ENCODE measurements around the gene COL6A6.

COL6A6 gene, protein sequence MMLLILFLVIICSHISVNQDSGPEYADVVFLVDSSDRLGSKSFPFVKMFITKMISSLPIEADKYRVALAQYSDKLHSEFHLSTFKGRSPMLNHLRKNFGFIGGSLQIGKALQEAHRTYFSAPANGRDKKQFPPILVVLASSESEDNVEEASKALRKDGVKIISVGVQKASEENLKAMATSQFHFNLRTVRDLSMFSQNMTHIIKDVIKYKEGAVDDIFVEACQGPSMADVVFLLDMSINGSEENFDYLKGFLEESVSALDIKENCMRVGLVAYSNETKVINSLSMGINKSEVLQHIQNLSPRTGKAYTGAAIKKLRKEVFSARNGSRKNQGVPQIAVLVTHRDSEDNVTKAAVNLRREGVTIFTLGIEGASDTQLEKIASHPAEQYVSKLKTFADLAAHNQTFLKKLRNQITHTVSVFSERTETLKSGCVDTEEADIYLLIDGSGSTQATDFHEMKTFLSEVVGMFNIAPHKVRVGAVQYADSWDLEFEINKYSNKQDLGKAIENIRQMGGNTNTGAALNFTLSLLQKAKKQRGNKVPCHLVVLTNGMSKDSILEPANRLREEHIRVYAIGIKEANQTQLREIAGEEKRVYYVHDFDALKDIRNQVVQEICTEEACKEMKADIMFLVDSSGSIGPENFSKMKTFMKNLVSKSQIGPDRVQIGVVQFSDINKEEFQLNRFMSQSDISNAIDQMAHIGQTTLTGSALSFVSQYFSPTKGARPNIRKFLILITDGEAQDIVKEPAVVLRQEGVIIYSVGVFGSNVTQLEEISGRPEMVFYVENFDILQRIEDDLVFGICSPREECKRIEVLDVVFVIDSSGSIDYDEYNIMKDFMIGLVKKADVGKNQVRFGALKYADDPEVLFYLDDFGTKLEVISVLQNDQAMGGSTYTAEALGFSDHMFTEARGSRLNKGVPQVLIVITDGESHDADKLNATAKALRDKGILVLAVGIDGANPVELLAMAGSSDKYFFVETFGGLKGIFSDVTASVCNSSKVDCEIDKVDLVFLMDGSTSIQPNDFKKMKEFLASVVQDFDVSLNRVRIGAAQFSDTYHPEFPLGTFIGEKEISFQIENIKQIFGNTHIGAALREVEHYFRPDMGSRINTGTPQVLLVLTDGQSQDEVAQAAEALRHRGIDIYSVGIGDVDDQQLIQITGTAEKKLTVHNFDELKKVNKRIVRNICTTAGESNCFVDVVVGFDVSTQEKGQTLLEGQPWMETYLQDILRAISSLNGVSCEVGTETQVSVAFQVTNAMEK (N-terminal part only)

GRCh38 chr3:130516645-130517512, at the start of gene COL6A6:
TSS of gene COL6A6 (plus strand) at chr3:130517177. CDS start at chr3:130560365, 43,188 bp downstream.
- DNase-seq (ENCODE audit: low read depth in 2 of 2): peak in 1 of 2 donors; percentile 8
- TF ChIP-seq, protein P1, sequence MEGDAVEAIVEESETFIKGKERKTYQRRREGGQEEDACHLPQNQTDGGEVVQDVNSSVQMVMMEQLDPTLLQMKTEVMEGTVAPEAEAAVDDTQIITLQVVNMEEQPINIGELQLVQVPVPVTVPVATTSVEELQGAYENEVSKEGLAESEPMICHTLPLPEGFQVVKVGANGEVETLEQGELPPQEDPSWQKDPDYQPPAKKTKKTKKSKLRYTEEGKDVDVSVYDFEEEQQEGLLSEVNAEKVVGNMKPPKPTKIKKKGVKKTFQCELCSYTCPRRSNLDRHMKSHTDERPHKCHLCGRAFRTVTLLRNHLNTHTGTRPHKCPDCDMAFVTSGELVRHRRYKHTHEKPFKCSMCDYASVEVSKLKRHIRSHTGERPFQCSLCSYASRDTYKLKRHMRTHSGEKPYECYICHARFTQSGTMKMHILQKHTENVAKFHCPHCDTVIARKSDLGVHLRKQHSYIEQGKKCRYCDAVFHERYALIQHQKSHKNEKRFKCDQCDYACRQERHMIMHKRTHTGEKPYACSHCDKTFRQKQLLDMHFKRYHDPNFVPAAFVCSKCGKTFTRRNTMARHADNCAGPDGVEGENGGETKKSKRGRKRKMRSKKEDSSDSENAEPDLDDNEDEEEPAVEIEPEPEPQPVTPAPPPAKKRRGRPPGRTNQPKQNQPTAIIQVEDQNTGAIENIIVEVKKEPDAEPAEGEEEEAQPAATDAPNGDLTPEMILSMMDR (IDR thresholded peaks at IDR 0.05; ENCODE audit: low read depth, low read length): no peak
- no peak within 1 kb of the TSS for H3K4me3 ChIP-seq (replicated peaks in 1 of 2; ENCODE audit: low read depth in 2 of 2, low read length in 2 of 2)

GRCh38 chr3:130468311-130468710, 48.7 kb upstream of the COL6A6 start:
- H3K4me3 ChIP-seq (replicated peaks in 1 of 2; ENCODE audit: low read depth in 2 of 2, low read length in 2 of 2): no peak overlapping the region
- TF ChIP-seq, protein P1 (IDR thresholded peaks at IDR 0.05; ENCODE audit: low read depth, low read length): no peak
- DNase-seq (ENCODE audit: low read depth in 2 of 2): no peak

DNA sequence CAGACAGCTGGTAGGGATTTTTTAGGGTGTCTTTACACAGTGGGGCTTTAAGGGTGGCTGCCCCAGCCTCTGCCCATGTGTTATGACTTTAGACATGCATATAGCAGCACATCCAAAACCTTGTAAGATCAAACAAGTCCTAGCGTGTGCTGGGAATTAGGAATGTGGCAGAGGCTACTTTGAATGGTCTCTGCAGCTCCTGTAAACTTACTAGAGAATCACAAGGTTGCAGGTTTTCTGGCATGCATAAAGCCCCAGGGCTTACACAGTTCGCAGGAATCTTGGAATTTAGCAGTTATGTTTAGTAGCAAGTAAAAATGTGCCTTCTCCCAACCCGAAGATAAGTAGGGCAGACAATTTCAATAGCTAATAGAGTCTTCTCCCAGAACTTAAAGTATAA, 46.9 kb upstream of the COL6A6 start:
- DNase-seq (ENCODE audit: low read depth in 2 of 2): no peak
- no peak overlapping the region for H3K4me3 ChIP-seq (replicated peaks in 1 of 2; ENCODE audit: low read depth in 2 of 2, low read length in 2 of 2)
- TF ChIP-seq, protein P1 (IDR thresholded peaks at IDR 0.05; ENCODE audit: low read depth, low read length): no peak

GRCh38 chr3:130473416-130473815, 43.6 kb upstream of the COL6A6 start:
- TF ChIP-seq, protein P1 (IDR thresholded peaks at IDR 0.05; ENCODE audit: low read depth, low read length): no peak
- no peak for DNase-seq (ENCODE audit: low read depth in 2 of 2)
- no peak overlapping the region for H3K4me3 ChIP-seq (replicated peaks in 1 of 2; ENCODE audit: low read depth in 2 of 2, low read length in 2 of 2)

- DNase-seq (ENCODE audit: low read depth in 2 of 2): peak; percentile 24 to 83
- H3K4me3 ChIP-seq (replicated peaks in 1 of 2; ENCODE audit: low read depth in 2 of 2, low read length in 2 of 2): no peak overlapping the region
- TF ChIP-seq, protein P1 (IDR thresholded peaks at IDR 0.05; ENCODE audit: low read depth, low read length): peak; percentile 20
Observed at GRCh38 chr3:130480736-130481135, 36.2 kb upstream of the COL6A6 start.

All from cardiac fibroblast (primary cell).